Activated CD8-positive, alpha-beta memory T cell treated with anti-CD3 and anti-CD28 coated beads for 4 hours (primary cell): ENCODE measurements around the gene MAP6D1.
"Not testable (repeated sequence)": the region's sequence is repeated elsewhere in the genome, so short reads cannot be mapped to it uniquely, and the experiment has no call there.

ENCODE experiments used
- DNase-seq, 2 donors: peaks; one replicate each; pipeline ENCODE4 v3.0.0-alpha.2; 2020; ENCODE audit warnings: low read depth in 2 of 2

MAP6D1 gene

GRCh38 chr3:183799461-183799860 lies 25.9 kb downstream of the MAP6D1 start:
- DNase-seq: no peak

GRCh38 chr3:183797996-183798395 lies 27.4 kb downstream of the MAP6D1 start:
- no peak for DNase-seq

GRCh38 chr3:183796372-183796771 lies 29.0 kb downstream of the MAP6D1 start:
- no peak for DNase-seq

GRCh38 chr3:183794452-183794851 lies 30.9 kb downstream of the MAP6D1 start:
- DNase-seq: no peak

GRCh38 chr3:183792976-183793375 lies 32.4 kb downstream of the MAP6D1 start:
- no peak for DNase-seq

GRCh38 chr3:183790700-183791099 lies 34.7 kb downstream of the MAP6D1 start:
- no peak for DNase-seq

- DNase-seq: no peak
These were observed 35.6 kb downstream of the MAP6D1 start for GRCh38 chr3:183789826-183790225.

- not testable (repeated sequence) for DNase-seq
These were observed 40.9 kb downstream of the MAP6D1 start for GRCh38 chr3:183784503-183784902.

GRCh38 chr3:183782576-183783276 lies 42.7 kb downstream of the MAP6D1 start:
- DNase-seq: no peak

GRCh38 chr3:183781246-183781645 lies 44.1 kb downstream of the MAP6D1 start:
- no peak for DNase-seq

- no peak for DNase-seq
These were observed 45.4 kb downstream of the MAP6D1 start for GRCh38 chr3:183779896-183780465.

- DNase-seq: no peak
These were observed 48.3 kb downstream of the MAP6D1 start for GRCh38 chr3:183777016-183777618.

- DNase-seq: not testable (repeated sequence)
These were observed 48.9 kb downstream of the MAP6D1 start for GRCh38 chr3:183776451-183776850.

- no peak for DNase-seq
These were observed 49.6 kb downstream of the MAP6D1 start for GRCh38 chr3:183775781-183776180.

GRCh38 chr3:183774631-183775030 lies 50.7 kb downstream of the MAP6D1 start:
- DNase-seq: no peak

GRCh38 chr3:183769453-183769852 lies 55.9 kb downstream of the MAP6D1 start:
- no peak for DNase-seq

- DNase-seq: no peak
These were observed 57.3 kb downstream of the MAP6D1 start for GRCh38 chr3:183768114-183768513.

- DNase-seq: peak; percentile 42
These were observed 58.4 kb downstream of the MAP6D1 start for GRCh38 chr3:183766745-183767606.

- DNase-seq: no peak
These were observed 59.3 kb downstream of the MAP6D1 start for GRCh38 chr3:183766107-183766506.
